Stimulated activated effector memory CD8-positive, alpha-beta T cell treated with anti-CD3 and anti-CD28 coated beads, Interleukin-12 subunit alpha, Interleukin-12 subunit beta, amount 100 ng/mL, for 72 hours (primary cell): ENCODE results near the gene AGAP1.

ENCODE experiments used
- ATAC-seq: fragments of 150-1000 bp; cut with Tn5 transposase; 2 replicates; pipeline ENCODE4 v1.10.0; 2021
- DNase-seq, 2 donors: peaks; one replicate each; pipeline ENCODE4 v3.0.0; 2021 to 2022; ENCODE audit warnings: low spot score in 2 of 2
- H3K27ac Mint-ChIP-seq: one replicate; pipeline ENCODE4 v1.8.0; 2022; ENCODE audit warnings: mild to moderate bottlenecking, mixed read lengths
- H3K36me3 Mint-ChIP-seq: one replicate; pipeline ENCODE4 v1.8.0; 2022; ENCODE audit warnings: mild to moderate bottlenecking, mixed read lengths
- H3K4me1 Mint-ChIP-seq: one replicate; pipeline ENCODE4 v1.8.0; 2022; ENCODE audit warnings: mixed read lengths
- H3K4me3 Mint-ChIP-seq: one replicate; pipeline ENCODE4 v1.8.0; 2022; ENCODE audit warnings: mild to moderate bottlenecking, mixed read lengths
- H3K9me3 Mint-ChIP-seq: one replicate; pipeline ENCODE4 v1.8.0; 2022; ENCODE audit warnings: mixed read lengths

AGAP1 gene

GRCh38 chr2:236175548-236176150, 681.8 kb downstream of the AGAP1 start:
- H3K4me1 Mint-ChIP-seq, result peaks cover 6% of the 10 kb centered on the region
- no peaks in the 10 kb centered on the region for H3K9me3 Mint-ChIP-seq
- DNase-seq, result no peak
- H3K27ac Mint-ChIP-seq, result no peak overlapping the region
- peak; percentile 56 for ATAC-seq
- H3K4me3 Mint-ChIP-seq, result no peak overlapping the region
- peaks cover under 1% of the 10 kb centered on the region for H3K36me3 Mint-ChIP-seq

- DNase-seq, result no peak
- peaks cover 6% of the 10 kb centered on the region for H3K4me1 Mint-ChIP-seq
- H3K36me3 Mint-ChIP-seq, result no peaks in the 10 kb centered on the region
- no peak overlapping the region for H3K4me3 Mint-ChIP-seq
- H3K27ac Mint-ChIP-seq, result no peak overlapping the region
- no peaks in the 10 kb centered on the region for H3K9me3 Mint-ChIP-seq
- peak; percentile 45 for ATAC-seq
Measured at GRCh38 chr2:236176417-236176816, 682.6 kb downstream of the AGAP1 start.

- no peak overlapping the region for H3K27ac Mint-ChIP-seq
- no peaks in the 10 kb centered on the region for H3K9me3 Mint-ChIP-seq
- DNase-seq (no peak), ATAC-seq (no peak)
- no peaks in the 10 kb centered on the region for H3K36me3 Mint-ChIP-seq
- no peak overlapping the region for H3K4me3 Mint-ChIP-seq
- H3K4me1 Mint-ChIP-seq, result peaks cover 6% of the 10 kb centered on the region
Measured at GRCh38 chr2:236176951-236177350, 683.1 kb downstream of the AGAP1 start.

- peaks cover 6% of the 10 kb centered on the region for H3K4me1 Mint-ChIP-seq
- DNase-seq (no peak), ATAC-seq (peak; percentile 66)
- H3K9me3 Mint-ChIP-seq, result no peaks in the 10 kb centered on the region
- no peaks in the 10 kb centered on the region for H3K36me3 Mint-ChIP-seq
- H3K27ac Mint-ChIP-seq, result no peak overlapping the region
- H3K4me3 Mint-ChIP-seq, result peak overlapping the region; percentile 68
Measured at GRCh38 chr2:236177604-236177966, 683.7 kb downstream of the AGAP1 start.

- H3K27ac Mint-ChIP-seq, result no peak overlapping the region
- peak; percentile 44 to 74 for DNase-seq
- no peaks in the 10 kb centered on the region for H3K9me3 Mint-ChIP-seq
- peaks cover 6% of the 10 kb centered on the region for H3K4me1 Mint-ChIP-seq
- no peaks in the 10 kb centered on the region for H3K36me3 Mint-ChIP-seq
- peak overlapping the region; percentile 68 for H3K4me3 Mint-ChIP-seq
- peak; percentile 61 for ATAC-seq
Measured at GRCh38 chr2:236177967-236178889, 684.4 kb downstream of the AGAP1 start.

GRCh38 chr2:236178890-236179235, 685.0 kb downstream of the AGAP1 start:
- Mint-ChIP-seq H3K9me3 (no peaks in the 10 kb centered on the region), H3K36me3 (no peaks in the 10 kb centered on the region), H3K27ac (no peak overlapping the region), H3K4me1 (peaks cover 6% of the 10 kb centered on the region), H3K4me3 (peak overlapping the region; percentile 68)
- ATAC-seq (no peak), DNase-seq (no peak)

- no peak for DNase-seq
- H3K27ac Mint-ChIP-seq, result no peak overlapping the region
- H3K9me3 Mint-ChIP-seq, result no peaks in the 10 kb centered on the region
- no peak for ATAC-seq
- H3K4me1 Mint-ChIP-seq, result peaks cover 6% of the 10 kb centered on the region
- no peaks in the 10 kb centered on the region for H3K36me3 Mint-ChIP-seq
- peak overlapping the region; percentile 68 for H3K4me3 Mint-ChIP-seq
Measured at GRCh38 chr2:236179236-236180075, 685.6 kb downstream of the AGAP1 start.

- Mint-ChIP-seq H3K36me3 (no peaks in the 10 kb centered on the region), H3K27ac (no peak overlapping the region), H3K4me1 (peaks cover 6% of the 10 kb centered on the region), H3K4me3 (peak overlapping the region; percentile 68), H3K9me3 (no peaks in the 10 kb centered on the region)
- no peak for DNase-seq
- ATAC-seq, result no peak
Measured at GRCh38 chr2:236180076-236180816, 686.4 kb downstream of the AGAP1 start.

GRCh38 chr2:236180831-236181453, 687.1 kb downstream of the AGAP1 start:
- no peak overlapping the region for H3K27ac Mint-ChIP-seq
- DNase-seq, result no peak
- no peak for ATAC-seq

More at GRCh38 chr2:236180831-236181453, 687.1 kb downstream of the AGAP1 start:
- Mint-ChIP-seq H3K4me3 (no peak overlapping the region), H3K4me1 (peaks cover 6% of the 10 kb centered on the region), H3K36me3 (no peaks in the 10 kb centered on the region), H3K9me3 (no peaks in the 10 kb centered on the region)
